HG02840 (cell line): ENCODE results near the gene RHOJ.
"Not testable (repeated sequence)": the region's sequence is repeated elsewhere in the genome, so short reads cannot be mapped to it uniquely, and the experiment has no call there.

Experiments used
- ATAC-seq: cut with Tn5 transposase; IDR thresholded peaks from one replicate; pipeline ENCODE4 v1.9.1; 2021; ENCODE audit warnings: mild to moderate bottlenecking, moderate library complexity, moderate number of reproducible peaks; ENCODE audit not compliant: unreplicated experiment, low FRiP score

RHOJ gene

DNA sequence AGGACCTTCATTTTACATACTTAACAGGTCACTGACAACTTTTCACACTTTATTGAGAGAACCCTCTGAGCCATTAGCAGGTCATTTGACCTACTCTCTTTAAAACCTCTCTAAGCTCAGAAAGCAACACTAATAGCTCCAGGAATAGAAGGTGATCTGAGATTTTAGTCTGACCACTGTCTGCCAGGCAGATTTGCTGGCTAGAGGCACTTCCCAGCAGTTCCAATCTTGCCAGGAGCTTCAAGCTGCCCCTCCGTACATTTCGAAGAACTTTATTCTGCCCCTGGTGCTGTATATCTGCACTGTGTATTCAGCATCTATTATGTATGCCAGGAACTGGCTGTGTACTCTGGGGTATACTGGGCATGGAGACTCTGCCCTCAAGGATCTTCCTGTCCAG lies 58.2 kb downstream of the RHOJ start:
- no peak for ATAC-seq

DNA sequence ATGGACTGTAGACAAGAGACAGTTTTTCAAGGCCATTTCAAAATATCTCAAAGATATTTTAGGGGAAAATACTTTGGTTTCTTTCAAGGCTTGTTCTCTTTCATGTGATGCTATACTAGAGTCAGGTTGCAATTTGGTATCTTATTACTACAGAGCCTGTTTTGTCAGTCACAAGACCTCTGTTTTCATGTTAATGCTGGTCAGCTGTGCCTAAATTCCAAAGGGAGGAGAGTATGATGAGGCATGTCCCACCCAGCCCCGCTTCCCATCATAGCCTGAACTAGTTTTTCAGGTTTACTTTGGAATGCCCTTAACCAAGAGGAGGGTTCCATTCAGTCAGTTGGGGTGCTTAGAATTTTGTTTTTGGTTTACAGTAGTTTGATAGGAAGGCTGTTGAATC lies 61.9 kb downstream of the RHOJ start:
- no peak for ATAC-seq

DNA sequence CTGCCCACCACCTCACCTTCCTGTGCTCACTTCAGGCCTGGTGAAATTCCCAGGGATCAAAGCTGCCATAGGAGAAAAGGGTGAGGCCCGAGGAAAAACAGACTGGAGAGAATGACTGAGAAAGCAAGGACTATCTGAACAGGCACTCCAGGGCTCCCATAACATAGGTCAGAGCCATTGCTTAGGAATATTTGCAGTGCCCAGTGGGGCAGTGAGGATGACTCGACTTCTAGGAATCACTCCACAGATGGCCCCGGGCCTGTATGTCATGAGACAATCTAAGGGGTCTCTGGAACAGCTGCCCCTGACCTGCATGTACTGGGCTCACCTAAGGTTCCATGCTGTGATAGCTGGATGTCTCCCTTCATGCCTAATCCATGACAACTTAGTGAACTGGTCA lies 62.9 kb downstream of the RHOJ start:
- no peak for ATAC-seq

DNA sequence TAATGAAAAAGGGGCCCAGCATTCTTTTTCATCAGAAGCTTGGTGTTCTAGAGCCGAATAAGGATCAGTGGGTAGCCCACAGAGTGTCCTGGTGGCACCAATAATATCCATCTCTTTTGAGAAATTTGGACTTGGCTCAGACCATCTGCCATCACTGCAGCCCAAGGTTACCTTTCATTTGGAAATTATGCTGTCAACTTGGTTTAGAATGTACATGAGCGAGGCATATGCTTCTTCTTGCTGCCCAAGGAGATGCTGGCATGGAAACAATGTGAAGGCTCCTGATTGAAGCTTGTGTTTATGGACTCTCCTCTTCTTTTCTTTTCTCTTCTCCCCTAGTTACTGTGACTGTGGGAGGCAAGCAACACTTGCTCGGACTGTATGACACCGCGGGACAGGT lies 64.5 kb downstream of the RHOJ start:
- ATAC-seq = no peak

DNA sequence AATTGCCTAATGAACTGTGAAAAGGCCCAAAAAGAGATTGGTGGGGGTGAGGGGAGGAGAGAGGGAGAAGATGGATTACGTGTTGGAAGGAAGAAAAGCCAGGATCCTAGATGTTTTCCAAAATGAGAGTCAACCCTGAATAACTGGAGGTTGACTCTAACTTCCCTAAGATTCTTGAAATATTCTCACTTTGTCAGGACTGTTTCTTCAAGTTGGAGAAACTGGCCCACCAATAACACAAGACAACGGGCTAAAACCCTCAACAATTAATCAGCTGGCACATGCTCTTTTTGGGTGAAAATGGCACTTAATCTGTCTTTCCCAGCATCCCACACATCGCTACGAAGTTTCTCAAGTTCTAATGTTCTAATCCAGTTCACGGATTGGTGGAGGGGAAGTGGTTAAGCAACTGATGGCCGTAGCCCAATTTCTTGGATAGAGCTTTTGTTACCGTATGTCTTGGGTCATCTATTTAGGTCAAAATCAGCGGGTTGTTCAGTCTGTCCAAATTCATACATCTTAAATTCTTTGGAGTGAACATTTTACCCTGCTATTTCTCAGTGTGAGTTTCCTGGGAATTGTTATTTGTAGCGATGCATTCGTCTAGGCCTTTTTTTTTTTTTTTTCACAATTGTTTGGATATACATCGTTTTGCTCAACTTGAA lies 65.5 kb downstream of the RHOJ start:
- no peak for ATAC-seq

DNA sequence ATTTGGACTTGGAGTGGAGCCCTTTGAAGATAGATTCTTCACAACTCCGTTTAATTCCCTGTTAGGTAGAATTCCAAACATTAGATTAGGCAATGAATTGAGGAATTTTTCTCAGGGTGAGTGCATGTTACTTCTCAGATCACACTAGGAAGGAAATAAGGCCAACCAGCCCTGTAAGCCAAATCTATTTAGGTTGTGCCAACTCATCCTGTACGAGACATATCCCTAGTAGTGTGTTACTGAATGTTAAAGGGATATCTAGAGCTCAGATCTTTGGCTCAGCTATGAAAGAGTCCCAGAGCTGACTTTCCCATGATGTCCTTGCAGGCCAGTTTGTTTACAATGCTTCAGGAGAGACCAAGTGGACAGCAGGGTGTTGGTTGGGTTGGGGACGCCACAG lies 68.9 kb downstream of the RHOJ start:
- ATAC-seq = no peak

DNA sequence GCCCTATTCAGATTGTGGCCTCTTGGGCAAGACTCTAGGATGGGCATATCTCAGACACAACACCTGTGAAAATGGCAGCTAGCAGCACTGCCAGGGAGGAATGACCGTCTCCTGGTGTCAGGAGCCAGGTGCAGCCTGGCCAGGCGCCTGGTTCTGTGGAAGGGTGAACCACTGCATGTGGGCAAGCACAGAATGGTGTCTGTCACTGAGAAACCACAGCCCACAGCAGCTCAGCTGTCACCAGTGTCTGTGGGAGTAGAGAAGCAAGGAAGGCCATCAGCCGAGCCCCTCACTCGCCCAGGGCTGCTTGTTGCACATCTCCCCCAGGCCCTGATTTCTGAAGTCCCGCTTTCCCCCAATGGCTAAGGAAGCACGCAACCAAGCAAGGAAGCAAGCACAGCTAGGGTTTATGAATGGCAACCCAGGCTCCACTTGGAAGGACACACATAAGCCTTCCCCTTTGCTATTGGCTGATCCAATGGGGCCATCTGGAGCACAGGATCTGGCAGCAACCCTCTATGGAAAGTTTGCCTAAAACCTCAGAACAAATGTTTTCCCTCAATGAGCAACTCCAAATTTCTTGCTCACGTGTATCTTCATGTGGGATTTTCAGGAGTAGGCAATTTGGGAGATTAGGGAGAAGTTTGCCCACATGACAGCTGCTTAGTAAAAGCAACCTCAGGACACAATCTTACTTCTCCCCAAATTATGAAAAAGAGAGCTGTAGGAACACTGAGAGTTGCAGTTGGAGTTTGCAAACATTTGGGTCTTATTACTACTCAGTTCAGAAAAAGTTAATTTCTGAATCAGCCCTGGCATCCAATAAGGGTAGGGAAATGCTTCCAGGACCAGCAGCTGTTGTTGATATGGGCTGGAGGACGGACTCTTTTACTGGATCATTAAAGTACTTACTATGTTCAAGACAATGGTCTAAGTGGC lies 69.7 kb downstream of the RHOJ start:
- no peak for ATAC-seq

DNA sequence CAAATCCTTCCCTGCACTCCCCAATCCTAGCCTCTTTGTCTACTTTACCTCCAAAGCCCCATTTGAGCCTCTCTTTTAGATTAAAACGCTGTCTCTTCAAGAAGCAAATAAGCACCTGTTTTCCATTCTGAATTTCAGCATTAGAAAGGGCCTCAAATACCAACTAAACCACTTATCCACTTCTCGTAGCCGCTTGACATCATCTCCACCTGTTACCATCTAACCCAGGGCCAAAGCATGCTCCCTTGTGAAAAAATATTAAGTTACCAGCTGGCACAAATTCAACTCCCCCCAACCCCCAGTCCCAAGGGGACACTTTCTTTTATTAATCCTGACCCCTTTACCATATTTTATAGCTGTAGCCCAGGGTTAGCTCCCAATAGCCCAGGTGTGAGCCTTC lies 71.4 kb downstream of the RHOJ start:
- no peak for ATAC-seq

DNA sequence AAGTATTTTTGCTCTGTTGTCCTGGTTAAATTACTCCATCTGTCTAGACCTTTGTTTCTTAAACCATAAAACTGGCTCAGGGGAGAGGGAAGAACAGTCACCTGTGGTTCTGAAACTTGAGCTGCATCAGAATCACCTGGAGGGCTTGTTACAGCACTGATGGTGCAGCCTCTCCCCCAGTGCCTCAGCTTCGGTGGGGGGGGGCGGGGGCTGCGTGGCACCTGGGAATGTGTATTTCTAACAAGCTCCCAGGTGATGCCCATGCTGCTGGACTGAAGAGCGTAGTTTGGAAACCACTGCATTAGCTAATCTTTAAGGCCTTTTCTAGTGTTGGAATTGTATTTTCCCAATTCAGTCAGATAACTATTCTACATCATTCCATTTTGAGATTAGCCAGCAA lies 71.8 kb downstream of the RHOJ start:
- ATAC-seq = no peak

DNA sequence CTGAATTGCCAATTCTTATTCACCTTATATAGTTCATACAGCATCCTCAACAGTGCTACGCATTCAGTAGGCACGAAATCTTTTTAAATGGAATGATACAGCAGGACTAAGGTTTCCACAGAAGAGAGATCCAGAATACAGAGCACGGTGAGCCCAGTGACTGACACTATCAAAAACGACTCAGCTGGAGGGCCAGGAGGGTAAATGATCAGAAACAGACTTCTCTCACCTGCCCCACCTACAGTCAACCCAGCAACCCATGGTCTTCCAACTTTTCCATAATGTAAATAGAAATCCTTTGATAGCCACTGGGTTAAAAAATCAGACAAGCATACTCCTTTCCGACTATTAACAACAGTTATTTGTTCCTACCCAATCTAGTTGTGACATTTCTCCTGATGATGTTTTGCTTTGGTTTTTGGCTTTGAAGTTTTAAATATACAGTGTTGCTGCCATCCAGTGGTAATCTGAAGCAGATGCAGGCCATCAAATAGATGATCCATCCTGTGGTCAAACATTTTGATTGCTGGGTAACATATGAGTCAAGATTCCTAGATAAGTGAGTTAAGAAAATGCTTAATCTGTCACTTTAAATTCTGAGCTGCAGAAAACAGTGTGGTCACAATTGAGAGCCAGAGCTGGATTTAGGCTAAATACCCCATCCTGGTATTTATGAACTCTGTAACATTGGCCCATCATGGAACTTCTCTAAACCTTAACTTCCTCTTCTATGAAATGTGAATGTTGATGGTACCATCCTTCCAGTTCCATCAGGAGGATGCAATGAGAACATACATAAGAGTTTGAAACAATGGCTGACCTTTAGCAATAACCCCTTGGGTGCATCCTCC lies 72.5 kb downstream of the RHOJ start:
- ATAC-seq = no peak

DNA sequence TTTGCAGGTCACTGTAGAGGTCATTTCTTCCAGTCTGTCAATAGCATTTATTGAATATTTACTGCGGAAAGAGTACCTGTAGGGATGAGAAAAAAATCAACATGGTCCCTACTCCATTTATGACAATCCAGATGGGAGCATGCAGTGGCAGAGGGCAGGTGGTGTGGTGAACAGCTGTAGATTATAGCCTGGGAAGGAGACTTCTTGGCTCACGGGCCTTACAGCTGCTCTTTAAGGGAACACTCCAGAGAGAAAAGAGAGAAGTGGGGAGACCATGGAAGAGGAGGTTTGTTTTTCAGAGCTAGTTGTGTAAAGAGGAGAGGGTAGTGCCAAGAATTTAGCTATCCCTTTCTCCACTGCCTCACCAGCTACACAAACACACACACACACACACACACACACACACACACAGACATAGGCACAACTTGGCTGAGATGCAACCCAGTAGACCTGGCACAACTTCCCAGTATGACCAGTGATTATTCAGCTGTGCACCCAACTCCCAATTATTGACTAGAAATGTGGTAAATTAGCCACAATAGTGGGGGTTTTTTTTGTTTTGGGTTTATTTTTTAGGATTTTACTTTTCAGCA lies 73.4 kb downstream of the RHOJ start:
- no peak for ATAC-seq

DNA sequence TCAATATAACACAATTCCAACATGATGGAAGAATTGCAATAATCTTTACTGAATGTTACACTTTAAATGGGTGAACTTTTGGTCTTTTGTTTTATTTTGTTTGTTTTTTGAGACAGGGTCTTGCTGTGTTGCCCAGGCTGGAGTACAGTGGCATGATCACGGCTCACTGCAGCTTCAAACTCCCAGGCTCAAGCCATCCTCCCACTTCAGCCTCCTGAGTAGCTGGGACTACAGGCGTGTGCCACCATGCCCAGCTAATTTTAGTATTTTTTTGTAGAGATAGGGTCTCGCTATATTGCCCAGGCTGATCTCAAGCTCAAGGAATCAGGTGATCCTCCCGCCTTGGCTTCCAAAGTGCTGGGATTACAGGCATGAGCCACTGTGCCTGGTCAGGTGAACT lies 75.7 kb downstream of the RHOJ start:
- ATAC-seq = not testable (repeated sequence)

DNA sequence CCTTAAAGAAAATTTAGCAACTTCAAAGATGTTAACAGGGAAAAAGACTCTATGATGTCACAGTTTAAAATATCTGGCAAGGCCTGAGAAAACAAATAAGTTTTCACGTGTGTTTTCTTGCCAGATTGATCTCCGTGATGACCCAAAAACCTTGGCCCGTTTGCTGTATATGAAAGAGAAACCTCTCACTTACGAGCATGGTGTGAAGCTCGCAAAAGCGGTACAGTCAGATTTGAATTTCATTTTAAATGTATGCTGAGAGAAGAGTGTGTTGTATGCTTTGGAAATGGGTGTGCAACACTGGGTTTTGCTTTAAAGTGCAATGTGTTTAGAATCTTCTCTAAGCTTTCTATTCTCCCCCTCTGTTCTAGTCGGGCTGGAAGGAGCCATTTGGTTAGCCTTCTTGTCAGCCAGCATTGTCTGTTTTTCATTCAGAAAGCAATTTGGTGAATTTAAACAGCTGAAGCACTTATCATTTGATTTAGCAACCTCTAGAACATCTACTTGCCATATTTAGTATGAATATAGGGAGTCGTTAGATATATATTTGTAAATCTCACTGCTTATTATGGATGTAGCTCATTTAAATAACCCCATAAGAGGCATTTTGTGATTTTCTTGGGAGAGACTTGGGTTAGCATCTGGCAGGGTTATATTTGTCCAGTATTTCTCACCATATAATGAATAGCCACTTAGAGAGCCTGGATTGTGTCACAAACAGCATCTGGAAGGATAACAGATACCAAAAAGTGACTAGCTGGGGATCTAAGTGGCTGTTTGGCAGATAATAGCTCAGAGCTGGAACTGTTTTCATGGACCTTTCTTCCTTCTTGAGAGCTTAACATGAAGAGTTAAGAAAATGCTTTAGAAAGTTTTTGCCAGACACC lies 79.0 kb downstream of the RHOJ start:
- ATAC-seq = no peak

DNA sequence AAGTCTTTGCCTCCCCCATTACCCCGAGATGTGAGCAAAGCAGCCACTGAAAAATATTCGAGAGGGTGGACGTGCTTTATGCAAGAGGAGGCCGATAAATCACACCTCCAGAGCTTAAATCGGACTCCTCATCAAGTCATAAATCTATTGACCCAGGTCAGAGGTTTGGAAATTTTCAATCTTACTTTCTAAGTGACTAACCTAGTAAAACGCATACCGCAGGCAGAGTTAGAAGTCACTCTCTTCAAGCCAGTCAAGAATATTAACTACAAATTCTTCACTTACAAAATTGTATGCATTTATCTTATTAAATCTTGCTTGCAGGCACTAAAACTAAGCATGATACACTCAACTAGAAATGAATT lies 79.6 kb downstream of the RHOJ start:
- ATAC-seq = no peak

DNA sequence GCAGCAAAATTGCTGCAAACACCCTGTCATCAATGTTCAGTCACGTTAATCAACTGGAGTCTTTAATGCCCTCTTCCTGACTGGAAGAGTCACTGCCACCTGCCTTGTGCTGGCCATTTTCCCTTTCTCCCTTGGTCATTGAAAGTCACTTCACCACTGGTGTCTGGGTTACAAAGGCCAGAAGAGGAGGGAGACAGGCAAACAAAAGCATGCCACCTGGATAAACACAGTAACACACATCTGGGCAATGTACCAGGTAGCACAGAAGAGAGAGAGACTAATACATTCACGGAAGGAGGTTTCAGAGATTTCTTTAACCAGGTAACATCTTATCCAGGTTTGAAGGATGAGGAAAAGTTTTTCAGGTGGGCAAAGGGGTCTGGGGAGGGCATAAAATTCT lies 81.8 kb downstream of the RHOJ start:
- no peak for ATAC-seq

DNA sequence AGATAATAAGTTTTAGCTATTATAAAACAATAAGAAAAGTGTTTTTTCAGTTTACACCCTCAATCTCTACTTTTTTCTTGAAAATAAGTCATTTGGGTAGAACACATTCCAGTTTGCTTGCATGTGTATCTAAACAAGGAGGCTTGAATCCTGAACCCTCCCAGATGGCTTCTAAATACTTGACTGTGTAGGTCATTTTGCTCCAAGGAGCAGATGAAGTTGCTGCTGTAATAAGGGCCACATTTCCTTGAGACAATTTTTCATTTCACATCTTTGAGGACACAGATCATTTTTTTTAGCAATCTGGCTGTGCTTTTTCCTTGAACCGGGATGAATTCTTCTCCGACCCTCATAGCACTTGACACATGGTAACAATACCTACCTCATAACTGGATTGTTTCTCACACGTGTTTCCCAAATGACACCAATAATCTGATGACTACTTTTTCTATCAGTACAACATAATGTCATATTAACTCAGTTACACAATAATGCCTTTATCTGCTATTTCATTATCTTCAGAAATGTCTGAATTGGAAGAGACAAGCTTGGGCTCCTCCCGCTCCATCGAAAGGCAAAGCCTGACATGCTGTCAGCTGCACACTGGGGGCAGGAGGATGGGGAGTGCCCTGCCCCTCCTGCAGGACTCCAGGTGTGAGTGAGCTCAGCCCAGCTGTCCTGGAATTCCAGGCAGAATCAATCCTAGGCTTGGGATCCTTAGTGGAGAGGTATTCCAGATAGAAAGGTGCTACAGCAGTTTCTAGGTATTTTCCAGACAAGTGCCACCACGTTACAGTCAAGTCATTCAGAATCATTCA lies 83.6 kb downstream of the RHOJ start:
- ATAC-seq = no peak

DNA sequence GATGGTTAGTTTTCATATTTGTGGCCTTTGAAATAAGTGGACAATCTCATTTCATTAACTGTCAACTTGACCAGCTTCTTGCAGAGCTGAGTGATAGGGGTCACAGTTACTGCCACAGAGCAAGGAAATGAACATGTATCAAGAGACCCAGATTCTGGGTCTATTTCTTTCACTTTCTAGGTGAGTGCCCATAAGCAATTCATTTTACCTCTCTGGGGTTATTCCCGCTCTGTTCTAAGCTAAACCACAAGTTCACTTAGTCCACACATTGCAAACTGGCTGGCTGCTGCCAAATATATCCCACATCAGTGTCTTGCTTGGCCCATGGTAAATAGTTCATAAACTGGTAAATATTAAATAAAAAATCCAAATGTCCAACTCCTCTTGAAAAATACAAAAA lies 84.6 kb downstream of the RHOJ start:
- ATAC-seq = no peak

DNA sequence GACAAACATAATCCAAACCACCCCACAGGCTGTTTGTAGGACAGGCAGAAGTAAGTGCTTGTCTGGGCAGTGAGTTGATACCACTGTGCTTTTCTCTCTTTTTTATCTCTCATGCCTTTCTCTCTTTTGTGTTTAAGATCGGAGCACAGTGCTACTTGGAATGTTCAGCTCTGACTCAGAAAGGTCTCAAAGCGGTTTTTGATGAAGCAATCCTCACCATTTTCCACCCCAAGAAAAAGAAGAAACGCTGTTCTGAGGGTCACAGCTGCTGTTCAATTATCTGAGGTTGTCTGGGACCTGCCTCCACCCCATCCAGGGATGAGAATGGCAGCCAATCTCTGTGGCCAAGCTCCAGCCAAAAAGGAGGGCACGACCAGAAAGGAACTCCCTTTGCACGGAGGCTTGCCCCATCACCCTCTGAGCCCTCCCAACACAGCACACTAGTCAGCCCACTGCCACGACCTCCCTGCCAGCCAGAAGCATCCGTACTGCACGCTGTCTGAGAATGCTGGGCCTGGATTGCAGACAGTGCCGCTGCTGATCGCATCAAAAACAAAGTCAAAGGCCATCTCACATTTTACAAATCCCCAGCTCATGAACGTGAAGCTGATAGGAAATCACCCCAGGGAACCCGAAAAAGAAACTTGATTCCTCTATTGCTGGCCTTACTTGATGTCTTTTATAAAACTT lies 86.6 kb downstream of the RHOJ start:
- ATAC-seq = no peak
